Uterus (tissue), 2 donors: ENCODE measurements around the gene SCN4A.
A peak's percentile ranks its signal among the peaks of the same experiment; 100 is the strongest.

Experiments
- POLR2A ChIP-seq, 2 donors: fragments of 450-650 bp; IDR thresholded peaks; one replicate each; pipeline ENCODE4 v1.6.1; 2016; ENCODE audit warnings: antibody characterized with exemption in 2 of 2, mild to moderate bottlenecking in 1 of 2, moderate library complexity in 1 of 2
- TF ChIP-seq, protein P1 (sequence below), 4 experiments: fragments of 200-600 bp in 2 of 4; fragments of 450-650 bp in 2 of 4; sonication (generic) in 2 of 4; IDR thresholded peaks; one replicate each; pipeline ENCODE4 v1.5.1; 2016 to 2019; ENCODE audit warnings: antibody characterized with exemption in 4 of 4, mild to moderate bottlenecking in 2 of 4, moderate library complexity in 1 of 4

DNA sequence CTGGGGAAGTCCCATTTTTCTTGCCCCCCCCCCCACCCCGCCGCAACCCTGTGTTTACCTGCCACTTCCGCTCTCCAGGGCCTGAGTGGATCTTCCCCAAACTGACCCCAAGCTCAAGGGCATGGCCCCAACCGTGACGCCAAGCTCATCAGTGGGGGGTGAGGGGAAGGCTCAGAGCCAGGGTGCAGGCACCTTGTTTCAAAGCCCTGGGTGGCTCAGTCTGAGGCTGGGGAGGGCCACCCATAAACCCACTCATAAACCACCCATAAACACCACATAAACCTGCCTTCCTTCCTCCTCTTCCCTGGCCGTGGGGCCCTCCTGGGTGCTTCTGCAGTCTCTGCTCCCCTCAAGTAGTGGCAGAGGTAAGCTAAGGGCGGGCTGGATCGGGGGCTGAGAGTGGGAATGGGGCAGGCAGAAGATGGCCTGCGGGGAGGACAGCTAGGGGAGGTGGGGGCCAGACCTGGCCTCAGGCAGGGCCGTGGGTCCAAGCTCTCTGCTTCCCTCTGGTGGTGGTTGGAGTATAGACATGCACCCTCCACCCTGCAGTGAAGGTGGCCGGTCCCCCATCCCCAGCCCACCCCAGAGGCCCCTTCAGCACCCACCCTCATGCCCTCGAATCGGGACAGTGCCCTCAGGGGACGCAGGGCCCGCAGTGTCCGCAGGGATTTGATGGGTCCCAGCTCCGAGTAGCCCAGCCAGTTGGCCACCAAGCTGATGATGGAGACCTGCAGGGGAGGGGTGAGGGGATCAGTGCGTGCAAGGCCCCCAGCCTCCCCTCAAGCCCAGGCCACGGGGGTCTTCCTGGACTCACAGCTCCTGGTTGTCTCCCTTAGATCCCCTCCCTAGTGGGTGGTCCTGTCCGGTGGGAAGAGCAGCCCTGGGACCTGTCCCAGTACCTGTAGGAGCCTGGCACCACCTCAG is 26.0 kb downstream of the SCN4A start:
- TF ChIP-seq, protein P1, sequence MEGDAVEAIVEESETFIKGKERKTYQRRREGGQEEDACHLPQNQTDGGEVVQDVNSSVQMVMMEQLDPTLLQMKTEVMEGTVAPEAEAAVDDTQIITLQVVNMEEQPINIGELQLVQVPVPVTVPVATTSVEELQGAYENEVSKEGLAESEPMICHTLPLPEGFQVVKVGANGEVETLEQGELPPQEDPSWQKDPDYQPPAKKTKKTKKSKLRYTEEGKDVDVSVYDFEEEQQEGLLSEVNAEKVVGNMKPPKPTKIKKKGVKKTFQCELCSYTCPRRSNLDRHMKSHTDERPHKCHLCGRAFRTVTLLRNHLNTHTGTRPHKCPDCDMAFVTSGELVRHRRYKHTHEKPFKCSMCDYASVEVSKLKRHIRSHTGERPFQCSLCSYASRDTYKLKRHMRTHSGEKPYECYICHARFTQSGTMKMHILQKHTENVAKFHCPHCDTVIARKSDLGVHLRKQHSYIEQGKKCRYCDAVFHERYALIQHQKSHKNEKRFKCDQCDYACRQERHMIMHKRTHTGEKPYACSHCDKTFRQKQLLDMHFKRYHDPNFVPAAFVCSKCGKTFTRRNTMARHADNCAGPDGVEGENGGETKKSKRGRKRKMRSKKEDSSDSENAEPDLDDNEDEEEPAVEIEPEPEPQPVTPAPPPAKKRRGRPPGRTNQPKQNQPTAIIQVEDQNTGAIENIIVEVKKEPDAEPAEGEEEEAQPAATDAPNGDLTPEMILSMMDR (IDR thresholded peaks at IDR 0.05), result peak; percentile 38 to 56 (median 50)
- no peak for TF ChIP-seq POLR2A (IDR thresholded peaks at IDR 0.05)
